ENCODE measurements around the gene CTR9. TPM values are rescaled to one million over a fixed set of nuclear protein-coding genes. Genes with fewer than 3 reads are reported as not detected.

CTR9 gene
- polyA plus RNA-seq, 1 of the 3 experiments (the other 2 are of a cell fraction), result 10.1 TPM

GRCh38 chr11:10806206-10806605, 55.2 kb downstream of the CTR9 start:
- POLR2A ChIA-PET, result interaction anchor here (1.0 kb wide), 1 partner anchor 55 kb away, joined by 3 read pairs; the partner anchor contains the start of gene CTR9
- CTCF ChIA-PET, result interaction anchor here (0.6 to 6.1 kb wide), 5 partner anchors 13 to 41 kb away, joined by 3 to 57 read pairs (median 4); no protein-coding TSS in a partner anchor
- Histone ChIP-seq H2AFZ (ENCODE audit: low read depth) (no peak overlapping the region), H3K36me3 (replicated peaks in 1 of 2; ENCODE audit: control insufficient read depth in 1 of 2, insufficient read depth in 2 of 2, low read length in 1 of 2) (peaks cover 58 to 59% of the 10 kb centered on the region in 2 experiments), H3K9me3 (no peaks in the 10 kb centered on the region), H3K4me1 (ENCODE audit: control insufficient read depth in 1 of 2, insufficient read depth in 2 of 2, low read depth in 1 of 2, low read length in 1 of 2) (peaks cover 17 to 30% of the 10 kb centered on the region in 2 experiments), H4K20me1 (ENCODE audit: insufficient read depth) (peaks cover 61% of the 10 kb centered on the region), H3K9ac (peak overlapping the region; percentile 100; the same call in 1 of the 2 replicates), H3K27me3 (ENCODE audit: insufficient read depth) (no peaks in the 10 kb centered on the region), H3F3A (replicated peaks; ENCODE audit: insufficient read depth) (peaks cover 52% of the 10 kb centered on the region), H3K4me3 (ENCODE audit: low read depth in 2 of 2, low read length in 1 of 2) (peak overlapping the region; percentile 75 to 93; a peak in 3 of 4 replicates), H3K79me2 (ENCODE audit: insufficient read depth) (peaks cover 79% of the 10 kb centered on the region), H3K9me2 (no peaks in the 10 kb centered on the region), H3K27ac (ENCODE audit: low read depth in 2 of 2, low read length in 1 of 2) (peak overlapping the region in 1 of 2 experiments; percentile 26; a peak in 1 of 4 replicates), H3K4me2 (peak overlapping the region; percentile 88)
- TF ChIP-seq NRF1 (IDR thresholded peaks at IDR 0.05; ENCODE audit: low read depth, low read length) (no peak), RCOR1 (IDR thresholded peaks at IDR 0.05; ENCODE audit: low read length) (no peak), JUND (IDR thresholded peaks at IDR 0.05) (no peak), ELF1 (IDR thresholded peaks at IDR 0.05) (no peak), SIN3A (IDR thresholded peaks at IDR 0.05; ENCODE audit: borderline replicate concordance, low read depth, low read length) (no peak), RAD21 (IDR thresholded peaks at IDR 0.05; ENCODE audit: low read length) (no peak), TCF12 (IDR thresholded peaks at IDR 0.05) (no peak), ZBTB33 (IDR thresholded peaks at IDR 0.05; ENCODE audit: borderline replicate concordance, low read depth) (no peak), RXRA (IDR thresholded peaks at IDR 0.05; ENCODE audit: borderline replicate concordance, low read depth) (no peak), PBX3 (IDR thresholded peaks at IDR 0.05) (no peak), MXI1 (IDR thresholded peaks at IDR 0.05; ENCODE audit: low read depth, low read length) (no peak), IRF3 (IDR thresholded peaks at IDR 0.05; ENCODE audit: low read depth, low read length) (no peak), RFX5 (IDR thresholded peaks at IDR 0.05; ENCODE audit: low read length) (no peak)
- no peak for DNase-seq
- 90% methylated on average over 4 of the region's 4 CpGs for WGBS (ENCODE audit: low lambda C conversion rate)

All from SK-N-SH (cell line).